Lower lobe of right lung (tissue), 2 donors: Measurements from ENCODE around the gene CASP3. TPM values are rescaled to one million over a fixed set of nuclear protein-coding genes. Genes with fewer than 3 reads are reported as not detected.
"Not testable (repeated sequence)": the region's sequence is repeated elsewhere in the genome, so short reads cannot be mapped to it uniquely, and the experiment has no call there.

ENCODE experiments used
- ATAC-seq, 2 donors: fragments of 200-7000 bp; cut with Tn5 transposase; one replicate each; pipeline ENCODE4 v1.9.1; 2020 to 2022; ENCODE audit warnings: mild to moderate bottlenecking in 2 of 2, moderate library complexity in 2 of 2
- DNase-seq: peaks from one replicate; pipeline ENCODE4 v3.0.0-alpha.2; 2020
- H3K27ac ChIP-seq: fragments of 200-600 bp; one replicate; pipeline ENCODE4 v1.8.0; 2022
- H3K27me3 ChIP-seq: fragments of 200-600 bp; one replicate; pipeline ENCODE4 v1.8.0; 2022; ENCODE audit warnings: low read depth
- H3K36me3 ChIP-seq: fragments of 200-600 bp; one replicate; pipeline ENCODE4 v1.8.0; 2022; ENCODE audit warnings: mild to moderate bottlenecking
- H3K4me1 ChIP-seq: fragments of 200-600 bp; one replicate; pipeline ENCODE4 v1.8.0; 2022
- H3K4me3 ChIP-seq: fragments of 200-600 bp; one replicate; pipeline ENCODE4 v1.8.0; 2022; ENCODE audit warnings: mild to moderate bottlenecking
- H3K9me3 ChIP-seq: fragments of 200-600 bp; one replicate; pipeline ENCODE4 v1.8.0; 2022
- intact Hi-C: fragments of 100-400 bp; cut with DNase I; formaldehyde crosslinking; loops from one replicate; pipeline ENCODE4 v1.11.0; 2022
- total RNA-seq: library from RNA; stranded (reverse); fragmentation: NEBNext Ultra II Directional; extraction: Animal tissue kit (Norgen Biotek cat#: 25700); gene quantifications from one replicate; pipeline ENCODE4 v1.2.1, GENCODE V29; 2021
- TF ChIP-seq, protein P1 (sequence below): fragments of 200-600 bp; IDR thresholded peaks from one replicate; pipeline ENCODE4 v1.8.0; 2022; ENCODE audit warnings: antibody characterized with exemption, mild to moderate bottlenecking
- donor health status: DM: no; HTN: yes; CAD: no; lungs with severe emphysema.

CASP3 gene
- total RNA-seq, 1 donor from 2014 or later: 17.8 TPM

GRCh38 chr4:184664445-184665210 lies 15.4 kb upstream of the CASP3 start:
- H3K27ac ChIP-seq: no peak overlapping the region

GRCh38 chr4:184662236-184662635 lies 13.0 kb upstream of the CASP3 start:
- TF ChIP-seq, protein P1, sequence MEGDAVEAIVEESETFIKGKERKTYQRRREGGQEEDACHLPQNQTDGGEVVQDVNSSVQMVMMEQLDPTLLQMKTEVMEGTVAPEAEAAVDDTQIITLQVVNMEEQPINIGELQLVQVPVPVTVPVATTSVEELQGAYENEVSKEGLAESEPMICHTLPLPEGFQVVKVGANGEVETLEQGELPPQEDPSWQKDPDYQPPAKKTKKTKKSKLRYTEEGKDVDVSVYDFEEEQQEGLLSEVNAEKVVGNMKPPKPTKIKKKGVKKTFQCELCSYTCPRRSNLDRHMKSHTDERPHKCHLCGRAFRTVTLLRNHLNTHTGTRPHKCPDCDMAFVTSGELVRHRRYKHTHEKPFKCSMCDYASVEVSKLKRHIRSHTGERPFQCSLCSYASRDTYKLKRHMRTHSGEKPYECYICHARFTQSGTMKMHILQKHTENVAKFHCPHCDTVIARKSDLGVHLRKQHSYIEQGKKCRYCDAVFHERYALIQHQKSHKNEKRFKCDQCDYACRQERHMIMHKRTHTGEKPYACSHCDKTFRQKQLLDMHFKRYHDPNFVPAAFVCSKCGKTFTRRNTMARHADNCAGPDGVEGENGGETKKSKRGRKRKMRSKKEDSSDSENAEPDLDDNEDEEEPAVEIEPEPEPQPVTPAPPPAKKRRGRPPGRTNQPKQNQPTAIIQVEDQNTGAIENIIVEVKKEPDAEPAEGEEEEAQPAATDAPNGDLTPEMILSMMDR: no peak
- Histone ChIP-seq H3K4me1 (no peaks in the 10 kb centered on the region), H3K4me3 (no peak overlapping the region), H3K36me3 (peaks cover 31% of the 10 kb centered on the region), H3K9me3 (no peaks in the 10 kb centered on the region), H3K27me3 (no peaks in the 10 kb centered on the region), H3K27ac (no peak overlapping the region)
- DNase-seq (no peak), ATAC-seq (no peak)
- intact Hi-C loops: no loop called here

More at GRCh38 chr4:184664445-184665210, 15.4 kb upstream of the CASP3 start:
- intact Hi-C loops: no loop called here
- no peaks in the 10 kb centered on the region for H3K9me3 ChIP-seq
- H3K27me3 ChIP-seq: no peaks in the 10 kb centered on the region
- DNase-seq: no peak
- peaks cover 39% of the 10 kb centered on the region for H3K36me3 ChIP-seq
- TF ChIP-seq, protein P1: no peak
- H3K4me3 ChIP-seq: no peak overlapping the region
- H3K4me1 ChIP-seq: peaks cover 8% of the 10 kb centered on the region
- ATAC-seq: peak; percentile 56 to 68

- no peak overlapping the region for H3K27ac ChIP-seq
- H3K36me3 ChIP-seq: peaks cover 27% of the 10 kb centered on the region
- DNase-seq (no peak), ATAC-seq (no peak)
- no peaks in the 10 kb centered on the region for H3K27me3 ChIP-seq
- H3K4me3 ChIP-seq: no peak overlapping the region
- no peaks in the 10 kb centered on the region for H3K4me1 ChIP-seq
- TF ChIP-seq, protein P1: no peak
- intact Hi-C loops: no loop called here
- no peaks in the 10 kb centered on the region for H3K9me3 ChIP-seq
These were observed 11.7 kb upstream of the CASP3 start for GRCh38 chr4:184660978-184661377.

DNA sequence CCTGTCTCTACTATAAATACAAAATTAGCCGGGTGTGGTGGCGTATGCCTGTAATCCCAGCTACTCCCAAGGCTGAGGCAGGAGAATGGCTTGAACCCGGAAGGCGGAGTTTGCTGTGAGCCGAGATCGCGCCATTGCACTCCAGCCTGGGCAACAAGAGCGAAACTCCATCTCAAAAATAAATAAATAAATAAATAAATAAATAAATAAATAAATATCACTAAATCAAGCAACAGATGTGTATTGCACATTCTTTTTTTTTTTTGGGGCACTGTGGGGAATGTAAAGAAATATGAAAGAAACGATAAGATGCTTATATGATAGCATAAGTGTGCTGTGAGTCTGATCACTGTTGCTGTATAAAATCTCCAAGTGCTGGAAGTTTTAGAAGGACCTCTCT lies 8.6 kb upstream of the CASP3 start:
- H3K4me1 ChIP-seq, H3K4me3 ChIP-seq, H3K27me3 ChIP-seq, H3K27ac ChIP-seq, intact Hi-C loops, ATAC-seq, H3K9me3 ChIP-seq, DNase-seq: not testable (repeated sequence)
- H3K36me3 ChIP-seq: peaks cover 23% of the 10 kb centered on the region

- TF ChIP-seq, protein P1: no peak
- peaks cover 23% of the 10 kb centered on the region for H3K36me3 ChIP-seq
- no peak for ATAC-seq
These were observed 7.9 kb upstream of the CASP3 start for GRCh38 chr4:184657144-184657543.

More at GRCh38 chr4:184657144-184657543, 7.9 kb upstream of the CASP3 start:
- intact Hi-C loops: no loop called here
- Histone ChIP-seq H3K27me3 (no peaks in the 10 kb centered on the region), H3K4me1 (no peaks in the 10 kb centered on the region), H3K9me3 (no peaks in the 10 kb centered on the region), H3K27ac (no peak overlapping the region), H3K4me3 (no peak overlapping the region)
- DNase-seq: no peak
